HG02763 (cell line): ENCODE measurements around the gene ADAM17.
"Not testable (repeated sequence)": the region's sequence is repeated elsewhere in the genome, so short reads cannot be mapped to it uniquely, and the experiment has no call there.

ENCODE experiments used
- ATAC-seq: cut with Tn5 transposase; IDR thresholded peaks from one replicate; pipeline ENCODE4 v1.9.1; 2021; ENCODE audit warnings: mild to moderate bottlenecking, moderate library complexity; ENCODE audit not compliant: unreplicated experiment

The ADAM17 gene

GRCh38 chr2:9570182-9571060 lies 14.8 kb upstream of the ADAM17 start:
- ATAC-seq = no peak

- no peak for ATAC-seq
Observed at GRCh38 chr2:9565436-9566153, 10.0 kb upstream of the ADAM17 start.

GRCh38 chr2:9560628-9561027 lies 5.0 kb upstream of the ADAM17 start:
- ATAC-seq = no peak

GRCh38 chr2:9558948-9559381 lies 3.3 kb upstream of the ADAM17 start:
- ATAC-seq = no peak

GRCh38 chr2:9556121-9556743 lies 602 bp upstream of the ADAM17 start:
- peak; percentile 11 for ATAC-seq

GRCh38 chr2:9554921-9555296 lies 721 bp downstream of the ADAM17 start:
- no peak for ATAC-seq

GRCh38 chr2:9552219-9553178 lies 3.1 kb downstream of the ADAM17 start:
- ATAC-seq = no peak

GRCh38 chr2:9550859-9551391 lies 4.7 kb downstream of the ADAM17 start:
- not testable (repeated sequence) for ATAC-seq

GRCh38 chr2:9549420-9549819 lies 6.2 kb downstream of the ADAM17 start:
- ATAC-seq = no peak

GRCh38 chr2:9548506-9548905 lies 7.1 kb downstream of the ADAM17 start:
- ATAC-seq = peak; percentile 43

GRCh38 chr2:9547262-9547991 lies 8.2 kb downstream of the ADAM17 start:
- ATAC-seq = no peak

- no peak for ATAC-seq
Observed at GRCh38 chr2:9545502-9545901, 10.1 kb downstream of the ADAM17 start.

- no peak for ATAC-seq
Observed at GRCh38 chr2:9543557-9543956, 12.1 kb downstream of the ADAM17 start.

- no peak for ATAC-seq
Observed at GRCh38 chr2:9539531-9539930, 16.1 kb downstream of the ADAM17 start.

- ATAC-seq = no peak
Observed at GRCh38 chr2:9538000-9538507, 17.6 kb downstream of the ADAM17 start.

- no peak for ATAC-seq
Observed at GRCh38 chr2:9536504-9536903, 19.1 kb downstream of the ADAM17 start.

- no peak for ATAC-seq
Observed at GRCh38 chr2:9535177-9535576, 20.5 kb downstream of the ADAM17 start.

GRCh38 chr2:9533663-9534062 lies 22.0 kb downstream of the ADAM17 start:
- ATAC-seq = no peak

GRCh38 chr2:9532421-9532820 lies 23.2 kb downstream of the ADAM17 start:
- ATAC-seq = no peak
